SU-DHL-6 (cell line): Measurements from ENCODE around the gene CHRNA4.

Experiments used
- CTCF ChIP-seq: fragments of 200-600 bp; sonication (generic); IDR thresholded peaks from one replicate; pipeline ENCODE4 v1.5.1; 2017; ENCODE audit warnings: antibody characterized with exemption, mild to moderate bottlenecking, low read length, moderate library complexity; ENCODE audit not compliant: insufficient read depth, poor library complexity, severe bottlenecking
- EZH2phosphoT487 ChIP-seq: fragments of 200-600 bp; sonication (generic), shearing (Covaris generic); conservative IDR thresholded peaks from 2 replicates; pipeline ENCODE4 v1.6.1; 2018; ENCODE audit warnings: mild to moderate bottlenecking, antibody characterized with exemption, low read length, moderate library complexity, mixed read lengths

GRCh38 chr20:63332488-63333240, 28.5 kb downstream of the CHRNA4 start:
- TF ChIP-seq CTCF (no peak), EZH2phosphoT487 (no peak)
